ENCODE measurements around the gene MAP4K2. TPM values are rescaled to one million over a fixed set of nuclear protein-coding genes. Genes with fewer than 3 reads are reported as not detected.

Gene MAP4K2
- total RNA-seq, 1 donor from 2014 or later, result 20.2 TPM

GRCh38 chr11:64745189-64745520 is 57.9 kb downstream of the MAP4K2 start:
- H3K27ac Mint-ChIP-seq, result no peak overlapping the region
- peak overlapping the region; percentile 78 for H3K4me3 Mint-ChIP-seq
- peaks cover 56% of the 10 kb centered on the region for H3K27me3 Mint-ChIP-seq
- no peaks in the 10 kb centered on the region for H3K36me3 Mint-ChIP-seq
- no peak for TF ChIP-seq CTCF (conservative IDR thresholded peaks at IDR 0.05)
- DNase-seq (ENCODE audit: extremely low spot score, unreplicated experiment), result no peak
- H3K4me1 Mint-ChIP-seq (ENCODE audit: unreplicated experiment), result peaks cover 11% of the 10 kb centered on the region
- no peaks in the 10 kb centered on the region for H3K9me3 Mint-ChIP-seq

GRCh38 chr11:64744544-64745188 is 58.3 kb downstream of the MAP4K2 start:
- Mint-ChIP-seq H3K4me1 (ENCODE audit: unreplicated experiment) (peaks cover 11% of the 10 kb centered on the region), H3K9me3 (no peaks in the 10 kb centered on the region), H3K36me3 (no peaks in the 10 kb centered on the region), H3K4me3 (peak overlapping the region; percentile 85), H3K27me3 (peaks cover 61% of the 10 kb centered on the region), H3K27ac (no peak overlapping the region)
- TF ChIP-seq CTCF (conservative IDR thresholded peaks at IDR 0.05), result no peak
- DNase-seq (ENCODE audit: extremely low spot score, unreplicated experiment), result no peak

- peaks cover 69% of the 10 kb centered on the region for H3K27me3 Mint-ChIP-seq
- H3K4me3 Mint-ChIP-seq, result peak within 1 kb of the TSS; percentile 85
Measured at GRCh38 chr11:64743591-64744543, 59.1 kb downstream of the MAP4K2 start, which contains the start of gene RASGRP2. Gene RASGRP2 (minus strand): TSS chr11:64744142. CDS start chr11:64742866, 1,276 bp downstream.

GRCh38 chr11:64742889-64743590 is 60.0 kb downstream of the MAP4K2 start:
- no peak overlapping the region for H3K4me3 Mint-ChIP-seq
- TF ChIP-seq CTCF (conservative IDR thresholded peaks at IDR 0.05), result peak; percentile 96
- peaks cover 67% of the 10 kb centered on the region for H3K27me3 Mint-ChIP-seq
- H3K36me3 Mint-ChIP-seq, result no peaks in the 10 kb centered on the region
- no peaks in the 10 kb centered on the region for H3K9me3 Mint-ChIP-seq
- no peak for DNase-seq (ENCODE audit: extremely low spot score, unreplicated experiment)
- peaks cover 9% of the 10 kb centered on the region for H3K4me1 Mint-ChIP-seq (ENCODE audit: unreplicated experiment)
- H3K27ac Mint-ChIP-seq, result no peak overlapping the region

More at GRCh38 chr11:64743591-64744543, 59.1 kb downstream of the MAP4K2 start, which contains the start of gene RASGRP2:
- Mint-ChIP-seq H3K4me1 (ENCODE audit: unreplicated experiment) (peaks cover 11% of the 10 kb centered on the region), H3K36me3 (no peaks in the 10 kb centered on the region), H3K27ac (peak within 1 kb of the TSS; percentile 82), H3K9me3 (no peaks in the 10 kb centered on the region)
- DNase-seq (ENCODE audit: extremely low spot score, unreplicated experiment), result no peak
- peak; percentile 58 for TF ChIP-seq CTCF (conservative IDR thresholded peaks at IDR 0.05)

- no peak for TF ChIP-seq CTCF (conservative IDR thresholded peaks at IDR 0.05)
- H3K27ac Mint-ChIP-seq, result no peak overlapping the region
- peaks cover 64% of the 10 kb centered on the region for H3K27me3 Mint-ChIP-seq
- H3K9me3 Mint-ChIP-seq, result no peaks in the 10 kb centered on the region
- H3K4me1 Mint-ChIP-seq (ENCODE audit: unreplicated experiment), result peaks cover 7% of the 10 kb centered on the region
- no peak for DNase-seq (ENCODE audit: extremely low spot score, unreplicated experiment)
- peak overlapping the region; percentile 77 for H3K4me3 Mint-ChIP-seq
- no peaks in the 10 kb centered on the region for H3K36me3 Mint-ChIP-seq
Measured at GRCh38 chr11:64742087-64742888, 60.7 kb downstream of the MAP4K2 start.

All from type B pancreatic cell (in vitro differentiated cells).